Transverse colon (tissue), 4 donors: ENCODE measurements around the gene PLEKHG4.

Experiments used
- EP300 ChIP-seq: sonication (generic); formaldehyde crosslinking; IDR thresholded peaks from one replicate; pipeline ENCODE4 v1.6.1; 2017; ENCODE audit warnings: antibody characterized with exemption, low read depth
- POLR2A ChIP-seq: fragments of 450-650 bp; IDR thresholded peaks from one replicate; pipeline ENCODE4 v1.6.1; 2016; ENCODE audit warnings: antibody characterized with exemption, mild to moderate bottlenecking, moderate library complexity
- POLR2AphosphoS5 ChIP-seq, 3 donors: sonication (generic); formaldehyde crosslinking; IDR thresholded peaks; one replicate each; pipeline ENCODE4 v1.6.1; 2016; ENCODE audit warnings: antibody characterized with exemption in 3 of 3
- TF ChIP-seq, protein P1 (sequence below), 5 experiments: fragments of 200-600 bp in 3 of 5; fragments of 450-650 bp in 2 of 5; sonication (generic) in 3 of 5; IDR thresholded peaks; 1 replicate in 2 of 5; 2 replicates in 3 of 5; pipeline ENCODE4 v1.5.1; 2016 to 2017; ENCODE audit warnings: antibody characterized with exemption in 5 of 5, inconsistent platforms in 3 of 5, mild to moderate bottlenecking in 2 of 5, moderate library complexity in 1 of 5

DNA sequence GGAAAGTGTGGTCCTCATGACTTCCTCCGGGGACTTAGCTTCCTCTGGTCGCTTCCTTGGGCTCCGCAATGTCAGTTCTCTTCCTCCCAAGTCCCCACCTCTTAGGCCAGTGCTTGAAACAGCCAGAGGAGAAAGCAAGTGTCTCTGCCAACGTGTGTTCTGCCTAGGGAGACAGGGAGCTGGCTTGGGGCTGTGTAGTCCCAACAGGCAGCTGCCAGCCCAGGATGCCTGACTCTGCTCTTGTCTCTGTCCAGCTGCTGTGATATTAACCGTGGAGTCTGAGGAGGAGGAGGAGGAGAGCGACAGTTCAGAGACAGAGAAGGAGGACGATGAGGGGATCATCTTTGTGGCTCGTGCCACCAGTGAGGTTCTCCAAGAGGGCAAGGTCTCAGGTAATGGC, 13.5 kb upstream of the PLEKHG4 start:
- TF ChIP-seq, protein P1, sequence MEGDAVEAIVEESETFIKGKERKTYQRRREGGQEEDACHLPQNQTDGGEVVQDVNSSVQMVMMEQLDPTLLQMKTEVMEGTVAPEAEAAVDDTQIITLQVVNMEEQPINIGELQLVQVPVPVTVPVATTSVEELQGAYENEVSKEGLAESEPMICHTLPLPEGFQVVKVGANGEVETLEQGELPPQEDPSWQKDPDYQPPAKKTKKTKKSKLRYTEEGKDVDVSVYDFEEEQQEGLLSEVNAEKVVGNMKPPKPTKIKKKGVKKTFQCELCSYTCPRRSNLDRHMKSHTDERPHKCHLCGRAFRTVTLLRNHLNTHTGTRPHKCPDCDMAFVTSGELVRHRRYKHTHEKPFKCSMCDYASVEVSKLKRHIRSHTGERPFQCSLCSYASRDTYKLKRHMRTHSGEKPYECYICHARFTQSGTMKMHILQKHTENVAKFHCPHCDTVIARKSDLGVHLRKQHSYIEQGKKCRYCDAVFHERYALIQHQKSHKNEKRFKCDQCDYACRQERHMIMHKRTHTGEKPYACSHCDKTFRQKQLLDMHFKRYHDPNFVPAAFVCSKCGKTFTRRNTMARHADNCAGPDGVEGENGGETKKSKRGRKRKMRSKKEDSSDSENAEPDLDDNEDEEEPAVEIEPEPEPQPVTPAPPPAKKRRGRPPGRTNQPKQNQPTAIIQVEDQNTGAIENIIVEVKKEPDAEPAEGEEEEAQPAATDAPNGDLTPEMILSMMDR (IDR thresholded peaks at IDR 0.05) = no peak
- TF ChIP-seq POLR2A = no peak
- no peak for TF ChIP-seq POLR2AphosphoS5 (IDR thresholded peaks at IDR 0.05)
- no peak for TF ChIP-seq EP300
